Activated CD8-positive, alpha-beta memory T cell treated with anti-CD3 and anti-CD28 coated beads, Interleukin-2, amount 50 U/mL, for 24 hours (primary cell): ENCODE data around the gene SRRM5.
A peak's percentile ranks its signal among the peaks of the same experiment; 100 is the strongest.
"Not testable (repeated sequence)": the region's sequence is repeated elsewhere in the genome, so short reads cannot be mapped to it uniquely, and the experiment has no call there.

ENCODE experiments used
- DNase-seq: peaks from one replicate; pipeline ENCODE4 v3.0.0-alpha.2; 2020; ENCODE audit errors: extremely low read depth

Gene SRRM5

DNA sequence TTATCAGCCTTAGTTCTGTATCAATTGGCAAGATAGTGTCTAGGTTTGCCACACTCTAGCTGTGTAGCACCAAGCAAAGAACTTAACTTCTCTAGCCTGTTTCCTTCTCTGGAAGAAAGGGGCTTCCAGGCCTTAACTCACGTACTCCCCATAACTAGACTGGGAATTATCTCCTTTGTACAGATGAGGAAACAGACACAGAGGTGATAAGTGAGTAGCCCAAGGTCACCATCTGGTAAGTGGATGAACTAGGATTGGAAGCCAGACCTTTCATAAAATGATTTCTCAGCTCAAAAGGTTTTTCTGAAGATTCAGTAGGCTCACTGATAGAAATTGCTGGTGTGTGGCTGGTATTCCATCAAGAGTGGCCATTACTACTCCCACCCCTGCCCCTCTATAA, 4.4 kb downstream of the SRRM5 start:
- DNase-seq = no peak

- no peak for DNase-seq
Measured at GRCh38 chr19:43616954-43617353, 5.1 kb downstream of the SRRM5 start.

GRCh38 chr19:43618921-43619261, 7.0 kb downstream of the SRRM5 start:
- no peak for DNase-seq

- peak; percentile 78 for DNase-seq
Measured at GRCh38 chr19:43619262-43620060, 7.6 kb downstream of the SRRM5 start, which contains the start of gene ZNF428. ZNF428 (minus strand) TSS chr19:43619629; CDS start chr19:43614304, 5,325 bp downstream.

- DNase-seq = no peak
Measured at GRCh38 chr19:43620061-43621001, 8.4 kb downstream of the SRRM5 start.

DNA sequence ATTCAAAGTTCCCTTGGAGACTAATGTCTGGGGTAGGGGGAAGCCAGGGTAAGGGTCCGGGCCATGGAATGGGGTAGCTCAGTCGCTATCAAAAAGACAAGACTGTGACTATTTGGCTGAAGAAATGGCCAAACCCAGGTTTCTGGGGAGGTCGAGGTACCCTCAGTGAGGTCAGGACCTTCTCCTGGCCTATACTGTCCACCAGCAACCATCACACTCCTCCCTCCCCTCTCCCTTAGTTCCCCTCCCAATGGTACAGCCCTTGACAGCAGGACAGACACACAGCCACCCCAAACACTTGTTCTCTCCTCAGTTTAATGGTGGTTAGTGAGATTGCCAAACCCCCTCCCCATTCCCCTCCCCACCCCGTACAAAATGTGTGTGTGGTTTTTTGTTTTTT, 10.2 kb downstream of the SRRM5 start:
- no peak for DNase-seq

DNA sequence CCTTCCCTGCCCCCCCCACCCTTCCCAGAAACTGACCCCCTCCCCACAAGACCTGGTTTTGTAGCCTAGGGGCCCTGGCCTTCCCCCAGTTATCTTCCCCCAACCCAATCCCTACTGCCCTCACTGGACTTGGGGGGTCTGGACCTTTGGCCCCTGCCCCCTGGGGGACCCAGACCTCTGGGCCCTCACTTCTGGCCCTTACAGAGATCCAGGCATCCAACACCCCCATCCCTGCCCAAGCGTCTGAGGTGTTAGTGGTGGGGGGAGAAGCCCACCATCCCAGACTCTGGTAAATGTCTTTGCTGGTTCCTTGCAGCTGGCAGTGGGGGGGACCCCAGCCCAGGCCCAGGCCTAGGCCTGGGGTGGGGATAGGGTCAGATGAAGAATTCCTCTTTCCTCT, 11.1 kb downstream of the SRRM5 start:
- no peak for DNase-seq

GRCh38 chr19:43623889-43624670, 12.2 kb downstream of the SRRM5 start:
- DNase-seq = no peak

GRCh38 chr19:43624933-43625332, 13.0 kb downstream of the SRRM5 start:
- DNase-seq = peak; percentile 60

GRCh38 chr19:43625918-43626579, 14.2 kb downstream of the SRRM5 start:
- no peak for DNase-seq

DNA sequence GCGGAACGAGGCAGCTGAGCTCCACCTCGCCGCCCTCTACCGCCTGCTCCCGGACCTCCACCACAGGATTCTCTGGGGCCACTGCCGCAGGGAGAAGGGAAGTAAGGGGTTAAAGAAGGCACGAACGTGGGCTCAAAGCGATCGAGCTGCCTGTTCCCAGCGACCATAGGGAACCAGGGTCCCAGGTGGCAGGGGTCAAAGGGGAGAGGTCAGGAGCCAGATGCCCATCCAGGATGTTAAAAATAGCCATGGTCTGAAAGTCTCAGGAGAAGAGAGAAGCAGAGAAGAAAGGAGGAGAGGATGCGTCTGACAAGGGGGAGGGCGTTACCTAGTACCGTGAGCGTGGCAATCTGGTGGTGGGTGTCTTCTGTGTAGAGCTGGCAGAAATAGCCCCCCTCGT, 14.9 kb downstream of the SRRM5 start:
- no peak for DNase-seq

DNA sequence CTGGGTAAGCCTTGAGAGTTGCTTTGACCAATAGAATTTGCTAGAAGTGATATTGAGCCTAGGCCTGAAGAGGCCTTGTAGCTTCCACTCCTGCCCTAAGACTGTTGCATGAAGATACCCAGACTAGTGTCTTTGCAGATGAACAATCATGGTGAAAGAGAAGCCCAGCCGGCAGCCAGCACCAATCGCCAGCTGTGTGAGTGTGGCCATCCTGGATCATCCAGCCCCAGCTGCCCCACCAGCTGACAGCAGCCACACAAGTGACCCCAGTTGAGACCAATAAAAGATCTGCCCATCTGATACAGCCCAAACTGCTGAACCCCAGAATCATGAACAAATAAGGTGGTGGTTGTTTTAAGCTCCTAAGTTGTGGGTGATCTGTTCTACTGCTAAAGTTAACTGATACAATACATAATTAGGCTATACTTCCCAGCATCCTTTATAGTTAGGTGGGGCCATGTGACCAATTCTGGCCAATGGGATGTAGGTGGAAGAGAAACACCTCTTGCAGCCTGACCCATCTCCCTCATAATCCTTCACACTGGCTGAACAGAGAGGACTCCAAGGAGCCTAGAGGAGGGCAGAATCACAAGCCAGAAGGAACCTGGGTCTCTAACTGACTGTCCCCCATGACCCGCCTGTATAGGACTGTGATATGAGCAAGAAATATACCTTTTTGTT, 16.9 kb downstream of the SRRM5 start:
- DNase-seq = no peak

- no peak for DNase-seq
Measured at GRCh38 chr19:43631491-43631890, 19.6 kb downstream of the SRRM5 start.

DNA sequence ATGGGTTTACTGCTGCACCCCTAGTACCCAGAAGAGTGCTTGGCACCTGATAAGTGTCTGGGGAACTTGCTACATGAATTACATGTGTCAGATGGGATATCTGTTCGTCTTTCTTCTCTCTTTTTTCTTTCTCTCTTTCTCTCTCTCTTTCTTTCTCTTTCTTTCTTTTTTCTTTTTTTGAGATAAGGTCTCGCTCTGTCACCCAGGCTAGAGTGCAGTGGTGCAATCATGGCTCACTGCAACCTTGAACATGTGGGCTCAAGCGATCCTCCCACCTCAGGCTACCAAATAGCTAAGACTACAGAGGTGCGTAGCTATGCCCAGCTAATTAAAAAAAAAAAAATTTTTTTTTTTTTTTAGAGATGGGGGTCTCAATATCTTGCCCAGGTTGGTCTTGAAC, 21.6 kb downstream of the SRRM5 start:
- no peak for DNase-seq

DNA sequence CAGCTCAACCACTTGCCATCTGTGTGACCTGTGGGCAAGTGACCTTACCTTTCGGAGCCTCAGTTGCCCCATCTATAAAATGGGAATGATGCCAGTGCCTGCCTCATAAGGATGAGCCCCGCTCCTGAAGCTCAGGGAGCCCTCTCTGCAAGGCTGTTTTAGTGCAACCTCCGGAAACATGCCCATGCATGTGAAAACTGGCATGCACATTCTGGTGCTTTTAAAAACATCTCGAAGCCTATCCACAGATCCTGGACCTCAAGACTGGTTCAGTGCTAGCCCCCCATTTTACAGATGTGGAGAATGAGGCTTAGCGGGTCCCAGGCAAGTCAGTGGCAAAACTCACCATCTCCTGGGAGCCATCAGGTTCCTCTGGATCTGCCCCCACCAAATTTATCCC, 22.2 kb downstream of the SRRM5 start:
- DNase-seq = no peak

GRCh38 chr19:43634506-43634871, 22.6 kb downstream of the SRRM5 start:
- no peak for DNase-seq

DNA sequence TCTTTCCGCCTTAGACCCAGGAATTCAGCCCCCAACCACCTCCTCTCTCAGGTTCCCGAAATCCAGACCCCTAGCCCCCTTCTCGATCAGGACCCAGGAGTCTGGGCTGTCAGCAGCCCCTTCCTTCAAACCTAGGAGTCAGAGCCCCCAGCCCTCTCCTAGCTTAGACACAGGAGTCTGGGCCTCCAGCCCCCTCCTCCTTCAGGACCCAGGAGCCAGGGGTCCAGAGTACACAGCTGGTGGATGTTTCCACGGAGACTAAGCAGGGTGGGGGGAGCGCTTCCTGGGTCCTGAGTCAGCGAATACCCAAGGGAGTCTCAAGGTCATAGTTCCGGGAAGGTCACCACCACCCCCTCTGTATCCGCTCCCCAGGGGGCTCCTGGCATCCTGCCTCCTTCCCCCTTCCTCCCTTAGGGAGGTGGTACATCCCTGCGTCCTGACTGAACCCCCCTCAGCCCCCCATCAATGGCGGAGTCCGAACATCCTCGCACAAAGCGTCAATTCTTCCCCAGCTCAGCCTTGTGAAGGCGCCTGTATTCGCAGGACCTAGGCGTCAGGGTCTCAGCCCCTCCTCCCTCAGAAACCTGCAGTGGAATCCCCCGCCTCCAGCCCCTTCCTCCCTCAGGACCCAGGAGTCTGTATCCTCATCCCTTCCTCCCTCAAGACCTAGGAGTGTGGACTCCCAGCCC, 23.1 kb downstream of the SRRM5 start:
- no peak for DNase-seq

DNA sequence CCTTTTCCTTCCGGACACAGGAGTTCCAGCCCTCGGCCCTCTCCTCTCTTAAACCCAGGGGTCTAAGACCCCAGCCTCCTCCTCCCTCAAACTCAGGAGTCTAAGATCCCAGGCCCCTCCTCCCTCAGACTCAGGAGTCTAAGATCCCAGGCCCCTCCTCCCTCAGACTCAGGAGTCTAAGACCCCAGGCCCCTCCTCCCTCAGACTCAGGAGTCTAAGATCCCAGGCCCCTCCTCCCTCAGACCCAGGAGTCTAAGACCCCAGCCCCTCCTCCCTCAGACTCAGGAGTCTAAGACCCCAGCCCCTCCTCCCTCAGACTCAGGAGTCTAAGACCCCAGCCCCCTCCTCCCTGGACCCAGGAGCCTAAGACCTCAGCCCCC, 23.7 kb downstream of the SRRM5 start:
- not testable (repeated sequence) for DNase-seq

GRCh38 chr19:43636121-43636683, 24.3 kb downstream of the SRRM5 start:
- DNase-seq = no peak
